Smooth muscle cell (in vitro differentiated cells): ENCODE measurements around the gene WDFY4. TPM values are rescaled to one million over a fixed set of nuclear protein-coding genes. Genes with fewer than 3 reads are reported as not detected.

Experiments used
- DNase-seq: peaks from one replicate; lab custom pipeline; 2025; ENCODE audit not compliant: unreplicated experiment; lab: John Stamatoyannopoulos, UW
- H2AFZ ChIP-seq: fragments of 200-600 bp; sonication (generic); 2 replicates; pipeline ENCODE4 v1.6.0; 2016; ENCODE audit warnings: antibody characterized with exemption, low read depth, mild to moderate bottlenecking
- H3F3A ChIP-seq: fragments of 200-600 bp; sonication (generic); 2 replicates; pipeline ENCODE4 v1.6.0; 2017; ENCODE audit warnings: antibody characterized with exemption, low read depth
- H3K27ac ChIP-seq: fragments of 200-600 bp; sonication (generic); 2 replicates; pipeline ENCODE4 v1.5.1; 2016; ENCODE audit warnings: low read depth, mild to moderate bottlenecking
- H3K27me3 ChIP-seq: fragments of 200-600 bp; sonication (generic); 2 replicates; pipeline ENCODE4 v1.6.1; 2016; ENCODE audit warnings: low read depth, mild to moderate bottlenecking
- H3K36me3 ChIP-seq: fragments of 200-600 bp; sonication (generic); 2 replicates; pipeline ENCODE4 v1.5.1; 2016; ENCODE audit warnings: low read depth
- H3K4me1 ChIP-seq: fragments of 200-600 bp; sonication (generic); 2 replicates; pipeline ENCODE4 v1.5.1; 2016; ENCODE audit warnings: low read depth
- H3K4me2 ChIP-seq: fragments of 200-600 bp; sonication (generic); 2 replicates; pipeline ENCODE4 v1.6.0; 2016; ENCODE audit warnings: mild to moderate bottlenecking
- H3K4me3 ChIP-seq: fragments of 200-600 bp; sonication (generic); 2 replicates; pipeline ENCODE4 v1.5.1; 2016; ENCODE audit warnings: mild to moderate bottlenecking
- H3K79me2 ChIP-seq: fragments of 200-600 bp; sonication (generic); 2 replicates; pipeline ENCODE4 v1.6.0; 2016; ENCODE audit warnings: low read depth, mild to moderate bottlenecking
- H3K9ac ChIP-seq: fragments of 200-600 bp; sonication (generic); 2 replicates; pipeline ENCODE4 v1.6.0; 2016; ENCODE audit warnings: low read depth
- H3K9me3 ChIP-seq: fragments of 200-600 bp; sonication (generic); replicated peaks from 2 replicates; pipeline ENCODE4 v1.5.1; 2016; ENCODE audit warnings: low read depth
- H4K20me1 ChIP-seq: fragments of 200-600 bp; sonication (generic); 2 replicates; pipeline ENCODE4 v1.6.0; 2016; ENCODE audit warnings: low read depth
- CTCF ChIP-seq: fragments of 200-600 bp; sonication (generic); IDR thresholded peaks from 2 replicates; pipeline ENCODE4 v1.5.1; 2017; ENCODE audit warnings: borderline replicate concordance, mild to moderate bottlenecking, antibody characterized with exemption; ENCODE audit not compliant: insufficient read depth, poor library complexity, severe bottlenecking
- WGBS: methylation state at CpG from one replicate; pipeline ENCODE4 v1.1.7; 2016; ENCODE audit warnings: low lambda C conversion rate; 5-methylcytosine and 5-hydroxymethylcytosine counted together
- polyA plus RNA-seq: library from polyadenylated mRNA; unstranded; fragments of >200 nt; fragmentation: Nextera tagmentation; extraction: Ambion mirVana; gene quantifications from 2 replicates; pipeline ENCODE4 v1.2.1, GENCODE V29; 2016
- total RNA-seq: library from RNA; depleted of rRNA; stranded (reverse); fragments of >200 nt; gene quantifications from 2 replicates; pipeline ENCODE4 v1.2.3, GENCODE V29; 2014

The WDFY4 gene
- total and polyA plus RNA-seq, 2 experiments from 2014 or later, result not detected

- no peak for TF ChIP-seq CTCF
- Histone ChIP-seq H3K9ac (no peak overlapping the region), H3K4me2 (no peak overlapping the region), H3F3A (no peaks in the 10 kb centered on the region), H3K79me2 (no peaks in the 10 kb centered on the region), H4K20me1 (no peaks in the 10 kb centered on the region), H3K4me1 (no peaks in the 10 kb centered on the region), H3K27ac (no peak overlapping the region), H3K4me3 (no peak overlapping the region), H3K36me3 (no peaks in the 10 kb centered on the region), H3K9me3 (no peaks in the 10 kb centered on the region), H2AFZ (no peak overlapping the region), H3K27me3 (no peaks in the 10 kb centered on the region)
- DNase-seq, result no peak
- WGBS, result 75% methylated on average over 3 of the region's 3 CpGs
Observed at GRCh38 chr10:48844616-48845015, 159.9 kb downstream of the WDFY4 start.

- Histone ChIP-seq H3K36me3 (no peaks in the 10 kb centered on the region), H3K4me3 (no peak overlapping the region), H3K4me1 (no peaks in the 10 kb centered on the region), H3F3A (no peaks in the 10 kb centered on the region), H3K9ac (no peak overlapping the region), H3K27me3 (peaks cover 3% of the 10 kb centered on the region), H2AFZ (no peak overlapping the region), H3K79me2 (no peaks in the 10 kb centered on the region), H3K9me3 (no peaks in the 10 kb centered on the region), H4K20me1 (no peaks in the 10 kb centered on the region), H3K27ac (no peak overlapping the region), H3K4me2 (no peak overlapping the region)
- WGBS, result 94% methylated on average over 2 of the region's 2 CpGs
- DNase-seq, result no peak
- no peak for TF ChIP-seq CTCF
Observed at GRCh38 chr10:48845512-48845911, 160.8 kb downstream of the WDFY4 start.

GRCh38 chr10:48847691-48848090, 163.0 kb downstream of the WDFY4 start:
- no peaks in the 10 kb centered on the region for H4K20me1 ChIP-seq
- 93% methylated on average over 5 of the region's 5 CpGs for WGBS
- H3K27me3 ChIP-seq, result peaks cover 4% of the 10 kb centered on the region
- no peaks in the 10 kb centered on the region for H3K36me3 ChIP-seq
- no peaks in the 10 kb centered on the region for H3F3A ChIP-seq
- no peak overlapping the region for H3K4me2 ChIP-seq
- H3K4me3 ChIP-seq, result no peak overlapping the region
- H3K9ac ChIP-seq, result no peak overlapping the region
- TF ChIP-seq CTCF, result no peak
- H3K4me1 ChIP-seq, result no peaks in the 10 kb centered on the region
- no peaks in the 10 kb centered on the region for H3K9me3 ChIP-seq
- no peak for DNase-seq
- no peak overlapping the region for H2AFZ ChIP-seq
- no peaks in the 10 kb centered on the region for H3K79me2 ChIP-seq
- no peak overlapping the region for H3K27ac ChIP-seq

GRCh38 chr10:48856855-48857254, 172.2 kb downstream of the WDFY4 start:
- Histone ChIP-seq H2AFZ (no peak overlapping the region), H3K9ac (no peak overlapping the region), H4K20me1 (no peaks in the 10 kb centered on the region), H3K4me1 (no peaks in the 10 kb centered on the region), H3K36me3 (no peaks in the 10 kb centered on the region), H3F3A (no peaks in the 10 kb centered on the region), H3K4me2 (no peak overlapping the region), H3K4me3 (no peak overlapping the region), H3K27me3 (peaks cover 14% of the 10 kb centered on the region), H3K27ac (no peak overlapping the region), H3K9me3 (no peaks in the 10 kb centered on the region), H3K79me2 (no peaks in the 10 kb centered on the region)
- DNase-seq, result no peak
- no peak for TF ChIP-seq CTCF
